Measurements from ENCODE around the gene CFAP54. TPM values are rescaled to one million over a fixed set of nuclear protein-coding genes. Genes with fewer than 3 reads are reported as not detected.

CFAP54 gene
- total RNA-seq, 1 experiment from 2014 or later = 0.09 TPM

- Mint-ChIP-seq H3K27ac (no peak overlapping the region), H3K36me3 (no peaks in the 10 kb centered on the region), H3K4me3 (no peak overlapping the region), H3K4me1 (peaks cover 2% of the 10 kb centered on the region), H3K9me3 (0 out of 2 replicates have a peak, but pooled peaks cover 5% of the 10 kb centered on the region), H3K27me3 (ENCODE audit: low read depth) (no peaks in the 10 kb centered on the region)
- no peak for ATAC-seq
- POLR2A ChIA-PET = no interaction called here
- no peak for TF ChIP-seq ZNF138 (CRISPR knock-in tag; conservative IDR thresholded peaks at IDR 0.05)
- no peak for TF ChIP-seq CBFB (CRISPR knock-in tag; IDR thresholded peaks at IDR 0.05; ENCODE audit: low read depth)
- TF ChIP-seq, protein P1, sequence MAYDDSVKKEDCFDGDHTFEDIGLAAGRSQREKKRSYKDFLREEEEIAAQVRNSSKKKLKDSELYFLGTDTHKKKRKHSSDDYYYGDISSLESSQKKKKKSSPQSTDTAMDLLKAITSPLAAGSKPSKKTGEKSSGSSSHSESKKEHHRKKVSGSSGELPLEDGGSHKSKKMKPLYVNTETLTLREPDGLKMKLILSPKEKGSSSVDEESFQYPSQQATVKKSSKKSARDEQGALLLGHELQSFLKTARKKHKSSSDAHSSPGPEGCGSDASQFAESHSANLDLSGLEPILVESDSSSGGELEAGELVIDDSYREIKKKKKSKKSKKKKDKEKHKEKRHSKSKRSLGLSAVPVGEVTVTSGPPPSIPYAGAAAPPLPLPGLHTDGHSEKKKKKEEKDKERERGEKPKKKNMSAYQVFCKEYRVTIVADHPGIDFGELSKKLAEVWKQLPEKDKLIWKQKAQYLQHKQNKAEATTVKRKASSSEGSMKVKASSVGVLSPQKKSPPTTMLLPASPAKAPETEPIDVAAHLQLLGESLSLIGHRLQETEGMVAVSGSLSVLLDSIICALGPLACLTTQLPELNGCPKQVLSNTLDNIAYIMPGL (CRISPR knock-in tag; IDR thresholded peaks at IDR 0.05) = no peak
- TF ChIP-seq PRRX2 (CRISPR knock-in tag; IDR thresholded peaks at IDR 0.05) = no peak
- no peak for TF ChIP-seq ATF1 (CRISPR knock-in tag; IDR thresholded peaks at IDR 0.05)
- no peak for TF ChIP-seq FOXP4 (CRISPR knock-in tag; IDR thresholded peaks at IDR 0.05)
- TF ChIP-seq STAT6 (CRISPR knock-in tag; conservative IDR thresholded peaks at IDR 0.05; ENCODE audit: low read depth) = no peak
- no peak for TF ChIP-seq AFF4 (CRISPR knock-in tag; IDR thresholded peaks at IDR 0.05; ENCODE audit: borderline replicate concordance)
- TF ChIP-seq, protein P2, sequence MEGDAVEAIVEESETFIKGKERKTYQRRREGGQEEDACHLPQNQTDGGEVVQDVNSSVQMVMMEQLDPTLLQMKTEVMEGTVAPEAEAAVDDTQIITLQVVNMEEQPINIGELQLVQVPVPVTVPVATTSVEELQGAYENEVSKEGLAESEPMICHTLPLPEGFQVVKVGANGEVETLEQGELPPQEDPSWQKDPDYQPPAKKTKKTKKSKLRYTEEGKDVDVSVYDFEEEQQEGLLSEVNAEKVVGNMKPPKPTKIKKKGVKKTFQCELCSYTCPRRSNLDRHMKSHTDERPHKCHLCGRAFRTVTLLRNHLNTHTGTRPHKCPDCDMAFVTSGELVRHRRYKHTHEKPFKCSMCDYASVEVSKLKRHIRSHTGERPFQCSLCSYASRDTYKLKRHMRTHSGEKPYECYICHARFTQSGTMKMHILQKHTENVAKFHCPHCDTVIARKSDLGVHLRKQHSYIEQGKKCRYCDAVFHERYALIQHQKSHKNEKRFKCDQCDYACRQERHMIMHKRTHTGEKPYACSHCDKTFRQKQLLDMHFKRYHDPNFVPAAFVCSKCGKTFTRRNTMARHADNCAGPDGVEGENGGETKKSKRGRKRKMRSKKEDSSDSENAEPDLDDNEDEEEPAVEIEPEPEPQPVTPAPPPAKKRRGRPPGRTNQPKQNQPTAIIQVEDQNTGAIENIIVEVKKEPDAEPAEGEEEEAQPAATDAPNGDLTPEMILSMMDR (IDR thresholded peaks at IDR 0.05) = no peak
- CTCF ChIA-PET = no interaction called here
- no peak for DNase-seq (ENCODE audit: low spot score)
Observed at GRCh38 chr12:96495841-96496545, 6.6 kb downstream of the CFAP54 start.

DNA sequence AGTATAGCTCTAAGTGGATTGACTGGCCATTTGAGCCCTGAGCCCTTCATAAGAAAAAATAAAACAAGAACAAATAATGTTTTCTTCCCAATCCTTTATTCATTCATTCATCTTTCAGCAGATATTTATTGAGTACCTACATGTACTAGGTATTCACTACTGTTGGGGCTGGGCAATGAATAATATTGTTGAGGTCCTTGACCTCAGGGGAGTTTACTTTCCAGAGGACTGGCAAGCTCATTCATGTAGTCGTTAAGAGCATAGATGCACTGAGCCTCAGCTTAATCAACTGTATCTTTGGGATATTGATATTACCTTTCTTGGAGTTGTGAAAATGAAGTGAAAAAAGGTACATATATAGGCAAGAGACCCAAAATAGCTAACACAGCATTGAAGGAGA, 7.6 kb downstream of the CFAP54 start:
- H3K27ac Mint-ChIP-seq = no peak overlapping the region
- no peak overlapping the region for H3K4me3 Mint-ChIP-seq
- peaks cover 3% of the 10 kb centered on the region; the same call in 1 of the 2 replicates for H3K36me3 Mint-ChIP-seq
- ChIA-PET POLR2A (no interaction called here), CTCF (no interaction called here)
- H3K9me3 Mint-ChIP-seq = peaks cover 12% of the 10 kb centered on the region
- H3K4me1 Mint-ChIP-seq = peaks cover 12% of the 10 kb centered on the region
- ATAC-seq (no peak), DNase-seq (ENCODE audit: low spot score) (no peak)
- H3K27me3 Mint-ChIP-seq (ENCODE audit: low read depth) = peaks cover 3% of the 10 kb centered on the region; the same call in 1 of the 2 replicates
- no peak for TF ChIP-seq TEAD4 (CRISPR knock-in tag; IDR thresholded peaks at IDR 0.05)
- no peak for TF ChIP-seq ERG (CRISPR knock-in tag; IDR thresholded peaks at IDR 0.05)
- no peak for TF ChIP-seq GRHL2 (CRISPR knock-in tag; IDR thresholded peaks at IDR 0.05; ENCODE audit: insufficient replicate concordance, severe bottlenecking)
- TF ChIP-seq ESRRA (CRISPR knock-in tag; IDR thresholded peaks at IDR 0.05; ENCODE audit: borderline replicate concordance) = no peak
